Cardiac fibroblast (primary cell): ENCODE data around the gene ZNF708.
"Not testable (repeated sequence)": the region's sequence is repeated elsewhere in the genome, so short reads cannot be mapped to it uniquely, and the experiment has no call there.

Experiments
- DNase-seq, 2 donors: peaks; one replicate each; pipeline versions ENCODE4 v3.0.0 to v3.0.0-alpha.2; 2010; ENCODE audit warnings: low read depth in 2 of 2
- H3K4me3 ChIP-seq, 2 donors: replicated peaks in 1 of 2; 1 replicate in 1 of 2; 2 replicates in 1 of 2; pipeline ENCODE4 v1.5.1; 2011; ENCODE audit warnings: low read depth in 2 of 2, low read length in 2 of 2, mild to moderate bottlenecking in 2 of 2, moderate library complexity in 1 of 2
- CTCF ChIP-seq: IDR thresholded peaks from one replicate; pipeline ENCODE4 v1.5.1; 2011; ENCODE audit warnings: low read depth, mild to moderate bottlenecking, low read length, inconsistent platforms

Gene ZNF708

DNA sequence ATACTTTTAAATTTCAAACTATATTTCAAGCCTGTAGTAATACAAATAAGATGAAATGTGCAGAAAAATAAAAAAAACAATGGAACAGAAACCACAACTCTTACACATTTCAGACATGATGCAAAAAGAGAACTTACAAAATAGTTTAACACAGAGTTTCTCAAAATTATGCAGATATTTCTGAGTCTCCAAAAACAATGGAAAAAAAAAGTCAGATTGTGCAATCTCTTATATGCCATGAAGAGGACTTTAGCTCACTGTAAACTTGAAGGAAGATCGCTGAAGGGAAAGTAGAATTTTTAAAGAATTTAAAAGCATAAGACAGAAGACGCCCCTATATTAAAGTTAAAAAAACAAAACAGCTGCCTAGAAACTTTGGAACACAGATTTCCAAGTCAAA is 20.4 kb downstream of the ZNF708 start:
- no peak overlapping the region for H3K4me3 ChIP-seq
- peak in 1 of 2 donors; percentile 50 for DNase-seq
- TF ChIP-seq CTCF: no peak

GRCh38 chr19:21306881-21307479 is 22.2 kb downstream of the ZNF708 start:
- DNase-seq, H3K4me3 ChIP-seq: not testable (repeated sequence)

DNA sequence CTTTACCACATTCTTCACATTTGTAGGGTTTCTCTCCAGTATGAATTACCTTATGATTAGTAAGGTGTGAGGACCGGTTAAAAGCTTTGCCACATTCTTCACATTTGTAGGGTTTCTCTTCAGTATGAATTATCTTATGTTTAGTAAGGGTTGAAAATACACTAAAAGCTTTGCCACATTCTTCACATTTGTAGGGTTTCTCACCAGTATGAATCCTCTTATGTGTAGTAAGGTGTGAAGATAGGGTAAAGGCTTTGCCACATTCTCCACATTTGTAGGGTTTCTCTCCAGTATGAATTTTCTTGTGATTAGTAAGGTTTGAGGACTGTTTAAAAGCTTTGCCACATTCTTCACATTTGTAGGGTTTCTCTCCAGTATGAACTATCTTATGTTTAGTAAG is 35.4 kb downstream of the ZNF708 start:
- not testable (repeated sequence) for DNase-seq, H3K4me3 ChIP-seq

- DNase-seq: no peak
- no peak for TF ChIP-seq CTCF
- H3K4me3 ChIP-seq: no peak overlapping the region
Measured at GRCh38 chr19:21269813-21270212, 59.4 kb downstream of the ZNF708 start.

DNA sequence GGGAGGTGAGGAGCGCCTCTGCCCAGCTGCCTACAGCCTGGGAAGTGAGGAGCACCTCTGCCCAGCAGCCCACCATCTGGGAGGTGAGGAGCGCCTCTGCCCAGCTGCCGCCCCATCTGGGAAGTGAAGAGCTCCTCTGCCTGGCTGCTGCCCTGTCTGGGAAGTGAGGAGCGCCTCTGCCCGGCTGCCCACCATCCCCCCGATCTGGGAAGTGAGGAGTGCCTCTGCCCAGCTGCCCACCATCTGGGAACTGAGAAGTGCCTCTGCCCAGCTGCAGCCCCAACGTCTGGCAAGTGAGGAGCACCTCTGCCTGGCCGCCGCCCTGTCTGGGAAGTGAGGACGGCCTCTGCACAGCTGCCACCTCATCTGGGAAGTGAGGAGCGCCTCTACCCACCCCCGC is 64.3 kb downstream of the ZNF708 start:
- H3K4me3 ChIP-seq: no peak overlapping the region
- DNase-seq: no peak
- no peak for TF ChIP-seq CTCF

DNA sequence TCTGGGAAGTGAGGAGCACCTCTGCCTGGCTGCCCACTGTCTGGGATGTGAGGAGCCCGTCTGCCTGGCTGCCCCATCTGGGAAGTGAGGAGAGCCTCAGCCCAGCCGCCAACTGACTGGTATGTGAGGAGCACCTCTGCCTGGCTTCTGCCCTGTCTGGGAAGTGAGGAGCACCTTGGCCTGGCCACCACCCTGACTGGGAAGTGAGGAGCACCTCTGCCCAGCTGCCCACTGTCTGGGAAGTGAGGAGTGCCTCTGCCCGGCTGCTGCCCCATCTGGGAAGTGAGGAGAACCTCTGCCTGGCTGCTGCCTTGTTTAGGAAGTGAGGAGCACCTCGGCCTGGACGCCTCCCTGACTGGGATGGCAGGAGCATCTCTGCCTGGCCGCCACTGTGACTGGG is 64.8 kb downstream of the ZNF708 start:
- DNase-seq: no peak
- H3K4me3 ChIP-seq: no peak overlapping the region
- no peak for TF ChIP-seq CTCF

DNA sequence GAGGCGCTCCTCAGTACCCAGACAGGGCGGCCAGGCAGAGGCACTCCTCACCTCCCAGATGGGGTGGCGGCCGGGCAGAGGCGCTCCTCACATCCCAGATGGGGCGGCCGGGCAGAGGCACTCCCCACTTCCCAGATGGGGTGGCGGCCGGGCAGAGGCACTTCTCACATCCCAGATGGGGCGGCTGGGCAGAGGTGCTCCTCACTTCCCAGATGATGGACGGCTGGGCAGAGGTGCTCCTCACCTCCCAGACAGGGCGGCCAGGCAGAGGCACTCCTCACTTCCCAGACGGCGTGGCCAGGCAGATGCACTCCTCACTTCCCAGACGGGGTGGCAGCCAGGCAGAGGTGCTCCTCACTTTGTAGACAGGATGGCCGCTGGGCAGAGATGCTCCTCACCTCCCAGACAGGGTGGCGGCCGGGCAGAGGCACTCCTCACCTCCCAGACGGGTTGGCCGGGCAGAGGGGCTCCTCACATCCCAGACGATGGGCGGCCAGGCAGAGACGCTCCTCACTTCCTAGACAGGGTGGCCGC is 68.3 kb downstream of the ZNF708 start:
- not testable (repeated sequence) for DNase-seq, H3K4me3 ChIP-seq

DNA sequence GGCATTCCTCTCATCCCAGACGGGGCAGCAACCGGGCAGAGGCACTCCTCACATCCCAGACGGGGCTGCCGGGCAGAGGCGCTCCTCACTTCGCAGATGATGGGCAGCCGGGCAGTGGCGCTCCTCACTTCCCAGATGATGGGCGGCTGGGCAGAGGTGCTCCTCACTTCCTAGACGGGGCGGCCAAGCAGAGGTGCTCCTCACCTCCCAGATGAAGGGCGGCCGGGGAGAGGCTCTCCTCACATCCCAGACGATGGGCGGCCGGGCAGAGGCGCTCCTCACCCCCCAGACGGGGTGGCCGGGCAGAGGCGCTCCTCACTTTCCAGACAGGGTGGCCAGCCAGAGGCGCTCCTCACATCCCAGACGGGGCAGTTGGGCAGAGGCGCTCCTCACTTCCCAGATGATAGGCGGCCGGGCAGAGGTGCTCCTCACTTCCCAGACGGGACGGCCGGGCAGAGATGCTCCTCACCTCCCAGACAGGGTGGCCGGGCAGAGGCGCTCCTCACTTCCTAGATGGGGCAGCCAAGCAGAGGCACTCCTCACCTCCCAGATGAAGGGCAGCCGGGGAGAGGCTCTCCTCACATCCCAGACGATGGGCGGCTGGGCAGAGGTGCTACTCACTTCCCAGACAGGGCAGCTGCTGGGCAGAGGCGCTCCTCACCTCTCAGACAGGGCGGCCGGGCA is 68.9 kb downstream of the ZNF708 start:
- no peak for DNase-seq
- TF ChIP-seq CTCF: no peak
- no peak overlapping the region for H3K4me3 ChIP-seq

DNA sequence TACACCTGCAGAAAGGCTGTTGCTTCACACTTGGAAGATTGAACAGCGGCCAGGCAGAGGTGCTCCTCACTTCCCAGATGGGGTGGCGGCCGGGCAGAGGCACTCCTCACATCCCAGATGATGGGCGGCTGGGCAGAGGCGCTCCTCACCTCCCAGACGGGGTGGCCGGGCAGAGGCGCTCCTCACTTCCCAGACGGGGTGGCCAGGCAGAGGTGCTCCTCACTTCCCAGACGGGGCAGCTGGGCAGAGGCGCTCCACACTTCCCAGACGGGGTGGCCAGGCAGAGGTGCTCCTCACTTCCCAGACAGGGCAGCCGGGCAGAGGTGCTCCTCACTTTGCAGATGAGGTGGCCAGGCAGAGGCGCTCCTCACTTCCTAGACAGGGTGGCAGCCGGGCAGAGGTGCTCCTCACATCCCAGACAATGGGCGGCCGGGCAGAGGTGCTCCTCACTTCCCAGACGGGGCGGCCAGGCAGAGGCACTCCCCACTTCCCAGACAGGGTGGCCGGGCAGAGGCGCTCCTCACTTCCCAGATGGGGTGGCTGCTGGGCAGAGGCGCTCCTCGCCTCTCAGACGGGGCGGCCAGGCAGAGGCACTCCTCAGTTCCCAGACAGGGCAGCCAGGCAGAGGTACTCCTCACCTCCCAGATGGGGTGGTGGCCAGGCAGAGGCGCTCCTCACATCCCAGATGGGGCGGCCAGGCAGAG is 69.6 kb downstream of the ZNF708 start:
- not testable (repeated sequence) for DNase-seq, H3K4me3 ChIP-seq
